VCaP (cell line): ENCODE results near the gene CORO7.

Experiments used
- H3K27ac ChIP-seq: fragments of 450-650 bp; 2 replicates; pipeline ENCODE4 v1.5.1; 2017
- TF ChIP-seq, protein P1 (sequence below): fragments of 450-650 bp; conservative IDR thresholded peaks from 2 replicates; pipeline ENCODE4 v1.5.1; 2017; ENCODE audit warnings: mild to moderate bottlenecking, moderate library complexity

CORO7 gene

DNA sequence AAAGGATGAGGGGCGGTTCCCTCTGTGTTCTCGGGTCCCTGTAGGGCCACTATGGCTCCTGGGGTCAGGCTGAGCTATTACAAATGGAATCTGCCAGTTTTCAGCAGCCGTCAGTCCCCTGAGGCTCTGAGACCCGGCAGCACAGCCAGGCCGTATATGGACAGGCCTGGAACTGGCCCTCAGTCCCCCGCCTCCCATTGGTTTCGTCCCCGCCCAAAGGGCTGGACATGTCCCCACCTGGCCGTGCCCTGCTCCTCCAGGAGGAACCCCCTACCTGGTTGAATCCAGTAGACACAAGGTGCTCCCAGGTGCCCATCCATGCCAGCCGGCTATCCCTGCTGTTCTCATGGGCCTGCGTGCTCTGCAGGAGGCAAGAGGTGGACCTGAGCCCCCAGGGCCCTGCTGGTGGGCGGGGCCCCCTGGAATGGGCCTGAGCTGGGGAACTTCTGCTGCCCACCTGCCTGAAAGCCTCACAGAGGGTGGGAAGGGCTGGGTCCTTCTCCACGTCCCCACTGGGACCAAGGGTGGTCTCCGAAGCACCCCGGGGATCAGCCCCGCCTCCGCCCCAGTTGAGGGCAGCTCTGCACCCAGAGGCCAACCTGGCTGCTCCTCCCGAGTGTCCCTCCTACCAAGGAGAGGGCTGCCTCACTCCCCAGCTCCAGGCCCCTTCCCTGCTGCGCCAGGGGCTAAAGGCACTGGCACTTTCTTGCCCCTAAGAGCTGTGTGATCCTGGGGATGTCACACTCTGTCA is 27.9 kb downstream of the CORO7 start:
- H3K27ac ChIP-seq = no peak overlapping the region
- TF ChIP-seq, protein P1, sequence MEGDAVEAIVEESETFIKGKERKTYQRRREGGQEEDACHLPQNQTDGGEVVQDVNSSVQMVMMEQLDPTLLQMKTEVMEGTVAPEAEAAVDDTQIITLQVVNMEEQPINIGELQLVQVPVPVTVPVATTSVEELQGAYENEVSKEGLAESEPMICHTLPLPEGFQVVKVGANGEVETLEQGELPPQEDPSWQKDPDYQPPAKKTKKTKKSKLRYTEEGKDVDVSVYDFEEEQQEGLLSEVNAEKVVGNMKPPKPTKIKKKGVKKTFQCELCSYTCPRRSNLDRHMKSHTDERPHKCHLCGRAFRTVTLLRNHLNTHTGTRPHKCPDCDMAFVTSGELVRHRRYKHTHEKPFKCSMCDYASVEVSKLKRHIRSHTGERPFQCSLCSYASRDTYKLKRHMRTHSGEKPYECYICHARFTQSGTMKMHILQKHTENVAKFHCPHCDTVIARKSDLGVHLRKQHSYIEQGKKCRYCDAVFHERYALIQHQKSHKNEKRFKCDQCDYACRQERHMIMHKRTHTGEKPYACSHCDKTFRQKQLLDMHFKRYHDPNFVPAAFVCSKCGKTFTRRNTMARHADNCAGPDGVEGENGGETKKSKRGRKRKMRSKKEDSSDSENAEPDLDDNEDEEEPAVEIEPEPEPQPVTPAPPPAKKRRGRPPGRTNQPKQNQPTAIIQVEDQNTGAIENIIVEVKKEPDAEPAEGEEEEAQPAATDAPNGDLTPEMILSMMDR = no peak

DNA sequence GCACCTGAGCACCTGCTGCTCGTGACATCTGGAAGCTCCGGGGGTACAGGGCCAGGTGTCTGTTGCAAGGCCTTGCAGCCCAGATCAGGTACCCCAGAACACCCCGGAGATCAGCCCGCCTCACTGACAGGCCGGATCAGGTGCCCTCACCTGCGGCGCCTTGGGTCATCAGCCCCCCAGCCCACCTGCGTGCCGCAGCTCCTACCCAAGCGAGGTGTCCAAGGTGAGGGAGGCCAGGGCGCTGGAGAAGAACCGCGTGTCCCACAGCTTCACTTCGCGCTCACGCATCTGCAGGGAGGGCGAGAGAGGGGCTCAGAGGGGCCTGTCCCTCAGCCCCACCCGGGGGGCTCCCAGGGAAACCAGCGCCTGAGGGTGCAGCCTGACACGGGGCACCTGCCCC is 28.6 kb downstream of the CORO7 start:
- no peak overlapping the region for H3K27ac ChIP-seq
- TF ChIP-seq, protein P1 = no peak

DNA sequence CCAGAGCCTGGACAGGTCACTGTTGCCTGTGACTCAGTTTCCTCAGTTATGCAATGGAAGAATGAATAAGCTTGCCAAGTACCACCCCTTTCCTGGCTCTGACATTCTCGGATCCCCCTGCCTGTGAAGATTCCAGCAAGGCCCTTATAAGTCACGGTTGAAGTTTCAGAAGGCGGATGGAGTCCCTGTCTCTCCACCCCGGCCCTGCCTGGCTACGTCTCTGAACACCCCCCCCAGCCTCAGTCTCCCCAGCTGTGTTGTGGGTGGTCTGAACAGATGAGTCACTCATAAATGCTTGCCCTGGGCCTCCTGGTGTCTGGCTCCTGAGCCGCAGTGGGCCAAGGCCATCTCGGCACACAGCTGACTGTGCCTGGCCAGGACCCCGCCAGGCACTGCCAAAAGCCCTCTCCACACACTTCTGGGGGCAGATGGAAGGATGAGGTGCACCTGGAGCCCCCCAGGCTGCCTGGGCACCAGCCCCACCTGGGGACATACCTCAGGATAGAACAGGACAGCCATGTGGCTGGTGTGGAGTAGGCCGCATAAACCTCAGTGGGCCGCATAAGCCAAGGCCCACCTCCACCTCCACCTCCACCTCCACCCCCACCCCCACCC is 29.3 kb downstream of the CORO7 start:
- TF ChIP-seq, protein P1 = no peak
- no peak overlapping the region for H3K27ac ChIP-seq

DNA sequence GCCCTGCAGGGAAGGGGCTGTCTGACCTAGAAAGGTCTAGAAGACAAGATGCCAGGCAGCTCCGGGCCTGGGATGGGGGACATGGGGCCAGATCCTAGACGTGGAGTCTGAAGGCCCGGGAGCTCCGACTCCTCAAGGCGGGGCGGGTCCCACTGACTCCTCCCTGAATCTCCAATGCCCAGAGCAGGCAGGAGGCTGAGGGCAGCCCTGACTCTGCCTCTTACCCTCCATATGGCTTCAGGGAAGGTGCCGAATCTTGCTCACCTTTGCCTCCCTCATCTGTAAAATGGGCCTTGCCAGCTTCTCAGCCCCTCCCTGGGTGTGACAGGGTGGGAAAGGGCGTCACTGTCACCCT is 30.0 kb downstream of the CORO7 start:
- H3K27ac ChIP-seq = no peak overlapping the region
- TF ChIP-seq, protein P1 = no peak

DNA sequence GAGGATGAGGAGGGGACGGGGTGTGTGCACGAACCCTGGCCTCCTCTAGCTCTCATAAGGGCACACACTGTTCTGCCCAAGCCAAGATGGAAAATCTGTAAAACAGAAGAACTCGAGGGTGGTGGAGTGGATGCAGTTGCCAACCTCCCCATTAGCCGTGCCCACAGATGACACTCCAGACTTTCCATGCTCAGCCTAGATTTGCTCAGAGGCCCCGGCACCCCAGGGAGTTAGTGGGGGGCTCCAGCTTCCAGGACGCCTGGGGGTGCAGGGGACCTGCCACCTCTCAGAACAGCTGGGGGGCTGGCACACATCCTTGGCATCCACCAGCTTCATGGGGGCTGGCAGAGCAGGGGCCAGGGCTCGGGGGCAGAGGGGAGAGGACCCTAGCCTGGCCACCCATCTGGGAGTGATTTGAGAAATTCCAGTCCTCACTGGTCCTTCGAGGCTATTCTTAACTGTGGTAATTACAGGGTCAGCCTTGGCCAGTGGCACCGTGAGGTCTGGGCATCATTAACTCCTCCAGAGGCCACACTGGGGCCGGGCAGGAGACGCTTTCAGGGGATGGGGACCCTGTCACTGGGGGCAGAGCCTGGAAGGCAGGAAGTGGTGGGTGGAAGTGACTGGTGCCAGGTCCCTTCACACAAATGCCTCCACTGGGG is 30.5 kb downstream of the CORO7 start:
- TF ChIP-seq, protein P1 = no peak
- no peak overlapping the region for H3K27ac ChIP-seq

DNA sequence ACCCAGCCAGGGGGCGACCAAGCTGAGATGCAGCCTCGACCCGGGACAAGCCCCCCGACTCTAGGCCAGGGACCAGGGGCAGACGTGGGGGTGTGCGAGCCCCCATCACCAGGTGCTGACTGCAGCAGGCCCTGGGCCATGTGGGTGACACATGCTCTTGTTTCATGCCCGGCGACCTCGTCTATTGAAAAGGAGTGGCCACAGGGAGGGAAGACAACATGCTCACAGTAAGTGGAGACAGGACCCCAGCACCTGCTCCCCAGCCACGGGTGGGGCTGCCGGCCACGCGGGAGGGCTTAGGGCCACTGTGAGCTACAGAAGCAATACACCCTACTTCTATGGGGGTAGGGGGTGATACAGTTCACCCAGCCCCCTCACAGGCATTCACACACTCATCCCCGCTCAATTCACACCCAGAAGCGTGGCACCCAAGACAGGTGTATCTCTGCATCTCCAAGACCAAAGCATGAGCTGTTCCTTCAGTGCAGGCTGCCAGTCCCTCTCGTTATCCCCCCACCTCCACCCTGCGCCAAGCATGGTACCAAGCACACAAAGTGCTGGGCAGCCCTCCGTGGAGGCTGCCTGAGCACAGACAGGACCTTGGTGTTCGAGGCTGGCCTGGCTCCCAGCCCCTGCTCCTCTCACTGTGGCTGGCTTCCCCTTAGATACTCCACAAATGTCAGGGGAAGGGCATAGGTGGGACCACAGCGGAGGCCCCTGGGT is 31.2 kb downstream of the CORO7 start:
- TF ChIP-seq, protein P1 = no peak

DNA sequence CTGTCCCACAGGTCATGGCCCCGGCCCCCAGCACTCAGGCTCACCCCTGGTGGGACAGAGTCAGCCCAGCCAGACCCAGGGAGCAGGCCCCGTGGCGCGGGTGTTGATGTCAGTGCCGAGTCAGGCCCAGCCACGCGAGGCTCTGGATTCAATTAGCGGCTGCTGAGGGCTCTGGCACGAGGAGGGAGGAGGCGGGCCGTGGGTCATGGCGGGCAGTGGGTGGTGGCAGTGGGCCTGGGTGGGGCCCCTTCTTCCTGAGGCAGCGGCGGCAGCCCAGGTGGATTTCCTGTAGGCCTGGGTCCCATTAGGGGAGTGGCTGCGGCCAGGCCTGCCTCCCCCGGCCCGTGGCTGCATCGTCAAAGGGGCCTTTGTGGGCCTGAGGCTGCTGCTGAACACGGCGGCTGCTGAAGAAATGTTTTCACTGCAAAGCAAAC is 31.9 kb downstream of the CORO7 start:
- TF ChIP-seq, protein P1 = no peak
- H3K27ac ChIP-seq = no peak overlapping the region

More for the DNA sequence above, 31.2 kb downstream of the CORO7 start:
- H3K27ac ChIP-seq = no peak overlapping the region
